H1 (cell line): ENCODE data around the gene TRAPPC12. TPM values are rescaled to one million over a fixed set of nuclear protein-coding genes. Genes with fewer than 3 reads are reported as not detected.

Experiments used
- JUND ChIP-seq: IDR thresholded peaks from 2 replicates; pipeline ENCODE4 v1.6.1; 2011; ENCODE audit warnings: mild to moderate bottlenecking, improper control_type of control experiment, low read length
- POLR2AphosphoS5 ChIP-seq: IDR thresholded peaks from 2 replicates; pipeline ENCODE4 v1.6.1; 2011; ENCODE audit warnings: low read depth, low read length
- RBBP5 ChIP-seq: IDR thresholded peaks from 2 replicates; pipeline ENCODE4 v1.7.1; 2012; ENCODE audit warnings: low read depth, mild to moderate bottlenecking, inconsistent platforms, low read length, moderate library complexity, borderline replicate concordance
- SP2 ChIP-seq: IDR thresholded peaks from 2 replicates; pipeline ENCODE4 v1.6.1; 2012; ENCODE audit warnings: mild to moderate bottlenecking, low read length, inconsistent platforms
- polyA plus RNA-seq, 7 experiments: library from polyadenylated mRNA; depleted of rRNA in 3 of 7; stranded (reverse) in 5 of 7; unstranded in 2 of 7; fragments of >200 nt in 5 of 7; fragments of 200-250 nt in 2 of 7; gene quantifications; 1 replicate in 5 of 7; 2 replicates in 1 of 7; 4 replicates in 1 of 7; pipeline versions ENCODE4 v1.2.1 to v1.2.3, GENCODE V29; 2011 to 2013; ENCODE audit warnings: missing spikeins in 2 of 7, mixed read lengths in 2 of 7
- total RNA-seq: library from RNA; stranded (reverse); fragmentation: NEBNext Ultra II Directional; extraction: Animal tissue kit (Norgen Biotek cat#: 25700); gene quantifications from 2 replicates; pipeline ENCODE4 v1.2.1, GENCODE V29; 2021
- TF ChIP-seq, protein P1 (sequence below): IDR thresholded peaks from 2 replicates; pipeline ENCODE4 v1.6.1; 2011; ENCODE audit warnings: low read length, improper control_type of control experiment

The TRAPPC12 gene
- total and polyA plus RNA-seq, 2 of the 8 experiments (the other 6 are each of a cell fraction or from before 2014, with no cell fraction given) = 35.0 to 67.3 TPM

DNA sequence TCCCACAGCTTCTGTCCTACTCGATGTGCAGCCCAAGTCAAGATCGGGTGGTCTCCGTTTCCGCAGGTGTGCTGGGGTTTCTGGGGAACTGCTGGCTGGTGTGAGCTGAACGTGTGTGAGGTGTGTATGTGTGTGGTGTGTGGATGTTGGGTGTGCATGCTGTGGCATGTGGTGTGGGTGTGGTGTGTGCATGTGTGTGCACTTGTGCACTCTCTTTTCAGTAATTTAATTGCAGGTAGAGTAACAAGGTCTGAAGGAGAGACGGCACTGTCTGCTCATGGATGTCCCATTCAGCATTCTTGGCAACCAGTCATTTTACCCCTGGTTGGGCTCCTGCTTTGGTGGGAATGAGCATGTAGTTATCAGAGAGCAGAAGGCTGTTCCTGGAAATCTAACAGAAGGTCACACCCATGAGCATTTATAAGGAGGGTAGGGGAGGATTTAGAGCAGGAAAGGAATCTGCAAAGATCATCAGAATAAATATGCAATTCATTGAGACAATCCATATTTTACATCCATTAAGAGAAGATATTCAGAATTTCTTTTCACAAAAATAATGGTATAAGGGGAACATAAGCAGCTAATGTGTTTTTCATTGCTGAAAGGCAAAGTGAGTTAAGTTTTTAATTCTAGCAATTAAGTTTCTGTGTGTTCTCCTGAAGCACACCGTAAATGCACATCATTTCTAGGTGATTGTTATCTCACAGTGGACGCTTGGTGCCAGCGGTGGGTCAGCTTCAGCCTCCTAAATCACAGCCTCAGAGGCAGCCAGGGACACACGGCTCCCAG, 79.1 kb downstream of the TRAPPC12 start (continued):
- TF ChIP-seq, protein P1, sequence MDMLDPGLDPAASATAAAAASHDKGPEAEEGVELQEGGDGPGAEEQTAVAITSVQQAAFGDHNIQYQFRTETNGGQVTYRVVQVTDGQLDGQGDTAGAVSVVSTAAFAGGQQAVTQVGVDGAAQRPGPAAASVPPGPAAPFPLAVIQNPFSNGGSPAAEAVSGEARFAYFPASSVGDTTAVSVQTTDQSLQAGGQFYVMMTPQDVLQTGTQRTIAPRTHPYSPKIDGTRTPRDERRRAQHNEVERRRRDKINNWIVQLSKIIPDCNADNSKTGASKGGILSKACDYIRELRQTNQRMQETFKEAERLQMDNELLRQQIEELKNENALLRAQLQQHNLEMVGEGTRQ = no peak
- no peak for TF ChIP-seq RBBP5
- TF ChIP-seq SP2 = no peak
- TF ChIP-seq POLR2AphosphoS5 = no peak
- TF ChIP-seq JUND = no peak
